GM18508 (cell line): ENCODE data around the gene PCSK4.
"Not testable (repeated sequence)": the region's sequence is repeated elsewhere in the genome, so short reads cannot be mapped to it uniquely, and the experiment has no call there.

Source experiments
- ATAC-seq: cut with Tn5 transposase; IDR thresholded peaks from one replicate; pipeline ENCODE4 v1.9.1; 2021; ENCODE audit warnings: moderate number of reproducible peaks; ENCODE audit not compliant: insufficient read depth, unreplicated experiment

The PCSK4 gene

GRCh38 chr19:1441677-1442438 lies 48.3 kb downstream of the PCSK4 start:
- no peak for ATAC-seq

DNA sequence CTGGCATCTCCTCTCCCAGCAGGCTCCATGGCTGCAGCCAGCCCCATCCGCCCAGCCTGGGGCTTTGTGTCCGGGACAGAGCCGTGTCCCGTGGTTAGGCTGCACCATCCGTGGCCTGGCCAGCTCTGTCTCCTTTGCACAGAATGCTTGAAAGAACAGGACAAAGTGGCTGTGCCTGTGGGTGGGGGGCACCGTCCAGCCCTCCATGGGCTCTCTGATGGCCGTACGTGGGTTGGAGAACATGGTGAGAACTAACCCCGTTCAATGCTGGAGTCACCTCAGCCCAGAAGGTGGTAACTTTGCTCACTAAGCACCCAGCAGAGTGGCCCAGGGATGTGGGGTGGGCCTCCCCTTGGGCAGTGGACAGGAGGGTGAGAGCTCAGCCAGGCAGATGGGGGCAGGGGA lies 49.1 kb downstream of the PCSK4 start:
- no peak for ATAC-seq

DNA sequence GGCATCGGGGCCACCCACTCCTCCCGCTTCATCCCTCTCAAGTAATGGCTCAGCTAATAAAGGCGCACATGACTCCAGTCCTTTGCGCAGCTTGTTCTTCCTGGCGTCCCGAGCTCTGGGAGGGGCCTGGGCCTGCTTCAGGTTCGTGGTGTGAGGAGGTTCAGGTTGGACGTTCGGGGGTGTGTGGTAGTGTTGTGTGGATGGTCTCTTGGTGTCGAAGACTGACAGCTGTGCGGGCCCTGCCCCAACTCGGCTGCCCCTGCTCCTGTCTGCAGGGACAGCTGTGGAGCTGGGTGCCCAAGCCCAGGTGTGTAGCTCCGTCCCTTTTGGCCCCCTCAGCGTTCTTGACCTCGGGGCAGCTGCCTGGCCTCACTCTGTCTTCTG lies 49.7 kb downstream of the PCSK4 start:
- no peak for ATAC-seq

DNA sequence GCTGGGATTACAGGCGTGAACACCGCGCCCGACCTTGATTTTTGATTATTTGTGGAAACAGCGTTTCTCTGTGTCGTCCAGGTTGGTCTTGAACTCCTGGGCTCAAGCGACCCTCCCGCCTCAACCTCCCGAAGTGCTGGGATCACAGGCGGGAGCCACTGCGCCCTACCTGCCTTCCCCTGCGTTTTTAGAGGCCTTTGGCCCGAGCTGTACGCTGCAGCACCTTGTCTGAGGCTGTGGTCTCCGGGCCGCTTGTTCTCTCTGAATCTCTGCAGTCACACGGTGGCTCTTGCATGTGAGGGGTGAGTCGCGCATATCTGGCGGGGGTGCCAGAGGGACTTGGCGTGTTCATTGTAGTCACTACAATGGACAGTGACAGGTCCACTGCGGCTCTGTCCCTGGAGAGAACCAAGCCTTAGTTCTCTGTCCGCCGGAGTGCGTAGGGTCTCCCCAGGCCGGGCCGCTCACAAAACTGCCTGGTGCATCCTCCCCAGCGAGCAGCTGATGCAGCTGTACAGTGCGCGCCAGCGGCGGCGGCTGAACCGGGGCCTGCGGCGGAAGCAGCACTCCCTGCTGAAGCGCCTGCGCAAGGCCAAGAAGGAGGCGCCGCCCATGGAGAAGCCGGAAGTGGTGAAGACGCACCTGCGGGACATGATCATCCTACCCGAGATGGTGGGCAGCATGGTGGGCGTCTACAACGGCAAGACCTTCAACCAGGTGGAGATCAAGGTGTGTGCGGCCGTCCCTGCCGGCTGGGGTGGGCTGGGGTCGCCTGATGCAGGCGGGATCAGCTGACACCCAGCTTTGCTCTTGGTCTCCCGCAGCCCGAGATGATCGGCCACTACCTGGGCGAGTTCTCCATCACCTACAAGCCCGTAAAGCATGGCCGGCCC lies 50.4 kb downstream of the PCSK4 start:
- not testable (repeated sequence) for ATAC-seq

DNA sequence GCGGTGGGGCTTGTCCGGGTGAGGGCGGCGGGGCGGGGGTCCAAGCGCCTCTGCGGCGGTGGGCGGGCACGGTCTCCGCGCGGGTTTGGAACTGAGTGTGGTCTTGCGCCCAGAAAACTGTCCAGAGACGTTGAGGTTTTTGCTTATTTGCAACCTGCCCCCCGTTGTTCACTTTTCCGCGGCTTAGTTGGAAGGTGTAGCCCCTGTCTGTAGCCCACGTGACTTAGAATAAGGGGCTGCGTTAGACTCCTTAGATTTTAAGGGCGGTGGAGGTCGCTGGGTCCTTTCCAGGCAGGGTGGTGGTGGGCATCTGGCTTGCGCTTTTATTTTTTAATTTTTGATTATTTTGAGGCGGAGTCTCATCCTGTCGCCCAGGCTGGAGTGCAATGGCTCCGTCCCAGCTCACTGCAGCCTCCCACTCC lies 51.2 kb downstream of the PCSK4 start:
- ATAC-seq, result no peak

GRCh38 chr19:1438035-1438932 lies 51.9 kb downstream of the PCSK4 start, which contains the start of gene RPS15:
RPS15 (plus strand) TSS chr19:1438396; CDS start chr19:1438426, 30 bp downstream.
- ATAC-seq, result no peak

DNA sequence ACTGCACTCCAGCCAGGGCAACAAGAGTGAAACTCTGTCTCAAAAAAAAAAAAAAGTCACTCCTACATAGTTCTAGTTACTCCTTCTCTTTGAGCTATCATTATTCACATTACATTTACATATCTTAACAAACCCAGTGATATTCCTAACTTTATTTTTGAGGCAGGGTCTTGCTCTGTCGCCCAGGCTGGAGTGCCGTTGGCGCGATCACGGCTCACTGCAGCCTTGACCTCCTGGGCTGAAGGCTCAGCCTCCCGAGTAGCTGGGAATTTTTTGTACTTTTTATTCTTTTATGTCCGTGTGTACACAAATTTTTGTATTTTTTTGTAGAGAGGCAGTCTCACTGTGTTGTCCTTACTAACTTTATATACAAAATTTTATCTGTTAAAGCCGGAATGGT lies 52.5 kb downstream of the PCSK4 start:
- no peak for ATAC-seq

- ATAC-seq, result no peak
These were observed 54.7 kb downstream of the PCSK4 start for GRCh38 chr19:1435378-1435989.

- no peak for ATAC-seq
These were observed 55.5 kb downstream of the PCSK4 start for GRCh38 chr19:1434577-1435060.

- no peak for ATAC-seq
These were observed 56.1 kb downstream of the PCSK4 start for GRCh38 chr19:1434040-1434366.

DNA sequence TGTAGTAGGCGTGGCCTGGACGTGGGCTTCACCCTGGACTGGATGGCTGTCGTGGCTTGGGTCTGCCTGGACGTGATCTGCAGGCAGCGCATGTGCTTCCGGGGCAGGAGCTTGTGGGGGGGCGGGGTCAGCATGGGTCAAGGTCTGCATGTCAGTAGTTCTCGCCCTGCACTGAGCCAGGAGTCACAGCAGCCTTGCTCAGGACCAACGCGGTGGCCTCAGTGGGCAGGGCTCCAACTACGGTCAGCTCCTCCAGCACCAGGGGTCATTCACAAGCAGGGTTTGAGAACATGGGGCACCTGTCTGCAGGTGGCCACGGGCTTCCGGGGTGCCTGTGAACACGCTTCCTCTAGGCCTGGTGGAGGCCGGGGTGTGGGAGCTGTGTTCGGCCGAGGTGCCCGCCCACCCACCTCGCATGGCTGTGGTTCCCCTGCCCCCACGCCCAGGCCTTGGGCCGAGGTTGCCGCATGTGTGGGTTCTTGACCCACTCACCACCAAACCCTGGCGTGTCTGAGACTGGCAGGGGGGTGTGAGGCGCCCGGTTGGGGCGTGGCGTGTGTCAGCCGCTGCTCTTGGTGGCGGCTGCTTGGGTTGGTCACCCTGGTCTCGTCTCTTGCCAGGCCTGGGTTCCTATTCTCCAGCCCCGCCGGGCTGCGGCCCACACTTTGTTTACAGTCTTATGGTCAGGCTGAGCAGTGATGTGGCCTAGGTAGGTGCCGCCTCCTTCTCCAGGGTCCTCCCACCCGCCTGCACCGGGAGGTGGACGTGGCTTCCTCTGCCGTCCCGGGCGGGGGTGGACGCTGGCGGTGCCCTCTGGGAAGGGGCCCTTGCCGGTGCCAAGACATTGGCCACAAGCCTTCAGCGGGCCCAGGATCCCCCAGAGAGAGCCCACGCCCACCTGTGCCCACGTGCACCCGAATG lies 56.8 kb downstream of the PCSK4 start:
- ATAC-seq, result no peak

GRCh38 chr19:1432507-1432887 lies 57.7 kb downstream of the PCSK4 start:
- no peak for ATAC-seq

DNA sequence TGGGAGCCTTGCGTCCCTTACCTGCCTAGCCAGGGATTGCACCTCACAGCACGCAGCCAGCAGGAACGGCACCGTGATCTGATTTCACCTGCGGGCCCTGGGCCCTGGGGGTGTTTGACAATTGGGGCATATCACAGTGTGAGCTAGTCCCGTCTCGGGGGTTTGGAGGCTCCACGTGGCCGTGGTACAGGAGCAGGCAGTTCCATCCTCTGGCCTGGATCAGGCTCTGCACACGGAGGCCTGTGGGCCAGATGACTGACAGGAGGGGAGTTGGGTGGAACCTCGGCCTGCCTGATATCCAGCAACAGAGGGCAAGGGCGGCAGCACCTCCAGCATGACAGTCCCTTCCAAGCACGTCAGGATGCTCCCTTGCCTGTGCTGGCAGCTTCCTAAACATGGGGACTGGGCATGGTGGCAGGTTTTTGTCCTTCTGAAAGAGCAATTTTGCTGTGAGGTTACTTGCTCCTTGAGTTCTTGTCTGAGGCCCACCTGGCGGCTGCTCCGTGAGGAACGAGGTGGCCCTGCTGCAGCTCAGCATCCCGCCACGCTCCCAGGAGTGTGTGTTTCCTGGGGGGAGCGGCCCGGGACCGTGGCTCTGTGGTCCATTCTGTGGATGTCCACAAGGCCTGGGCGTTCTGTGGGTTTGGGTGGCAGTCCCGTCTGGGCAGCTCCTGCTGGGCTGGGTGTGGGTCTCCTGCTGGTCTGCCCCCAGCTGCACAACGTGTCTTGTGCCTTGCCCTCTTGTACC lies 58.2 kb downstream of the PCSK4 start:
- ATAC-seq, result no peak
